ENCODE measurements around the gene OR1B1. TPM values are rescaled to one million over a fixed set of nuclear protein-coding genes. Genes with fewer than 3 reads are reported as not detected.
"Not testable (repeated sequence)": the region's sequence is repeated elsewhere in the genome, so short reads cannot be mapped to it uniquely, and the experiment has no call there.

Gene OR1B1
- total RNA-seq (2014; rRNA removed; shearing (Covaris generic); ENCODE audit: low replicate concordance), result not detected in 2 replicates

DNA sequence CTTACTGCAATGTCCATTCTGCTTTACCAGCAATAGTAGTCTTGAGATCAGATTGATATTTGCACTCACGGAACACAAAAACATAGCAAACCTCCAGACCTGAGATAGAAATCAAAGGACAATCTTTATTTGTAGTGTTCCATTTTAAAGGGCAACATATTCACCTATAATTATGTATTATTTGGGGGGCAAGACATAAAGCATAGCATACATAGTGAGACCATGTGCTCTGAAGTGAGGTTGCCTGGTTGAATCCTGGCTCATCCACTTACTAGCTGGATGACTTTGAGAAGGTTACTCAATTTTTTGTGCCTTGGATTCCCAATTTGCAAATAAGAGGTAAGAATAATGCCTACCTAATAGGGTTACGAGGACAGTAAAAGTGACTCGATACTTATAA lies at the start of gene OR1B1:
TSS of gene OR1B1 (minus strand) at position 101 of the 400 bp plus-strand sequence.
- H3K4me3 ChIP-seq, result no peak within 1 kb of the TSS
- no peaks in the 10 kb centered on the region for H3K36me3 ChIP-seq
- DNase-seq, result no peak
- H3K9me3 ChIP-seq, result no peaks in the 10 kb centered on the region
- peaks cover 3% of the 10 kb centered on the region; the same call in 1 of the 2 replicates for H3K27me3 ChIP-seq

- DNase-seq, result no peak
- Histone ChIP-seq H3K4me3 (no peak overlapping the region), H3K36me3 (no peaks in the 10 kb centered on the region), H3K9me3 (no peaks in the 10 kb centered on the region), H3K27me3 (0 out of 2 replicates have a peak, but pooled peaks cover 2% of the 10 kb centered on the region)
Observed at GRCh38 chr9:122695696-122696095, 38.3 kb upstream of the OR1B1 start.

GRCh38 chr9:122684851-122685250 lies 27.4 kb upstream of the OR1B1 start:
- Histone ChIP-seq H3K27me3 (0 out of 2 replicates have a peak, but pooled peaks cover 4% of the 10 kb centered on the region), H3K9me3 (peaks cover 5% of the 10 kb centered on the region), H3K4me3 (no peak overlapping the region), H3K36me3 (no peaks in the 10 kb centered on the region)
- DNase-seq, result no peak

GRCh38 chr9:122672481-122672880 lies 15.1 kb upstream of the OR1B1 start:
- no peak for DNase-seq
- H3K4me3 ChIP-seq, result no peak overlapping the region
- no peaks in the 10 kb centered on the region for H3K27me3 ChIP-seq
- H3K9me3 ChIP-seq, result no peaks in the 10 kb centered on the region
- no peaks in the 10 kb centered on the region for H3K36me3 ChIP-seq

- H3K4me3 ChIP-seq, result no peak within 1 kb of the TSS
- no peaks in the 10 kb centered on the region for H3K36me3 ChIP-seq
- no peak for DNase-seq
Observed at GRCh38 chr9:122661416-122661815, 4.0 kb upstream of the OR1B1 start, which contains the start of gene OR1L1. Gene OR1L1, plus strand, starts transcription at chr9:122661716. Its CDS starts 0 bp downstream, at chr9:122661716.

GRCh38 chr9:122656378-122656777 lies 1.0 kb downstream of the OR1B1 start:
- no peaks in the 10 kb centered on the region for H3K9me3 ChIP-seq
- no peak for DNase-seq
- no peaks in the 10 kb centered on the region for H3K36me3 ChIP-seq
- no peak overlapping the region for H3K4me3 ChIP-seq
- H3K27me3 ChIP-seq, result no peaks in the 10 kb centered on the region; the same call in 1 of the 2 replicates

More at GRCh38 chr9:122661416-122661815, 4.0 kb upstream of the OR1B1 start, which contains the start of gene OR1L1:
- Histone ChIP-seq H3K9me3 (no peaks in the 10 kb centered on the region), H3K27me3 (peaks cover 5% of the 10 kb centered on the region; the same call in 1 of the 2 replicates)

DNA sequence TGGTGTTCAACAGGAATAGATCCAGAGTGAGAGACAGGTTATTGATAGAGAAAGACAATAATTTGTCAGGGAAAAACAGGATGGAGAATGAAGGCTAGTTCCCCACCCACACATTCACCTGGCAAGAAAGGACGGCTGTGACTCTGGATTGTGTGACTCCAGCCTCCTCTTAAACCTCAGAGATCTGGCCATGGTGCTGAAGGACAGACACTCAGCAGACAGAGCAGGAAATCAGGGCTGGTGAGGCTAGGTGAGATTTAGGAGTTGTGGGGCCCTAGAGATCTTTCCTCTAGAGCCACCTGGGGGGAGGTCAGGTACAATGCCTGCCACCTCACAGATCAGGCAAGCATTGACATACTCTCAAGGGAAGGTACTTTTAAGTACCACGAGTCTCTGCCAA lies 15.2 kb downstream of the OR1B1 start:
- H3K9me3 ChIP-seq, result no peaks in the 10 kb centered on the region
- no peak overlapping the region for H3K4me3 ChIP-seq
- H3K36me3 ChIP-seq, result no peaks in the 10 kb centered on the region
- no peak for DNase-seq
- peaks cover 2% of the 10 kb centered on the region; the same call in 1 of the 2 replicates for H3K27me3 ChIP-seq

DNA sequence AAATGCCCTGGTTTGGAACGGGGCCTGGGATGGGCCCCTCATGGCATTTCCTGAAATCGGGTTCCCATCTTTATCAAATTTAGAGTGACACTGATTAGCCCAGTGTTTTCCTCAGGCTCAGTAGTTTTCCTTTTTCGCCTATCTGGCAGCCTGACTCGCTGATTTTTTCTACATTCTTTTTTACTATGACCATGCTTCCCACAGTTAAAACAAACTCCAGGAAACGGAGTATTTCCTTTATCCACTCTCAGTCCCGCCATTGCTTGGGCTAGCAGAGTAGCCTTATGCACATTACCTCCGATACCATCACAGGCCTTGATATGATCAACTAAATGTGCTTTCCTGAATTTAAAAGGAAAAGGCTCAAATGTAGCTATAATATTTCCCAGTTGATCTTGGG lies 37.4 kb downstream of the OR1B1 start:
- no peaks in the 10 kb centered on the region for H3K36me3 ChIP-seq
- no peaks in the 10 kb centered on the region for H3K9me3 ChIP-seq
- no peaks in the 10 kb centered on the region for H3K27me3 ChIP-seq
- no peak overlapping the region for H3K4me3 ChIP-seq
- DNase-seq, result no peak

GRCh38 chr9:122614362-122614761 lies 43.1 kb downstream of the OR1B1 start, which contains the start of gene OR1Q1:
Gene OR1Q1, plus strand, starts transcription at chr9:122614738. Its CDS starts 0 bp downstream, at chr9:122614738.
- H3K4me3 ChIP-seq, result no peak within 1 kb of the TSS
- H3K9me3 ChIP-seq, result no peaks in the 10 kb centered on the region
- H3K36me3 ChIP-seq, result no peaks in the 10 kb centered on the region
- no peak for DNase-seq
- H3K27me3 ChIP-seq, result no peaks in the 10 kb centered on the region

DNA sequence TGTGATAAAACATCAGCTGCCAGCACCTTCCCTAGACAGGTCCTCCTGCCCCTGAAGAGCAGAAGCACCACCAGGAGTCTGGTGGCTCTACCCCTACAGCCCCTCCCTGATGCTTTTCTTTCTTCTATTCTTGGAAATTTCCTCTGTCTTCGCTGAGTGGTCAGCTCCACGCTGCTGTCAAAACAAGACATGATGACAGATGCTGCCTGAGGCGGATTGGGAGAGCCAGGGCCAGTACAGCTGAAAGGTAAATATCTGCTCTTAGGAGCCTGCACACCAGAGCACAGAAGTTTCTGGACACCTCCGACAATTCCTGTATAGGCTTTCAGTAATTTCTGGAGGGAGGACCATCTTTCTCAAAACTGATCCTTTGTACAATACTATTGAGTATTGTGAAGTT lies 47.6 kb downstream of the OR1B1 start:
- Histone ChIP-seq H3K4me3 (no peak overlapping the region), H3K9me3 (no peaks in the 10 kb centered on the region), H3K36me3 (no peaks in the 10 kb centered on the region), H3K27me3 (no peaks in the 10 kb centered on the region)
- no peak for DNase-seq

- Histone ChIP-seq H3K9me3 (no peaks in the 10 kb centered on the region), H3K36me3 (no peaks in the 10 kb centered on the region), H3K27me3 (peaks cover 2% of the 10 kb centered on the region; the same call in 1 of the 2 replicates), H3K4me3 (no peak overlapping the region)
- no peak for DNase-seq
Observed at GRCh38 chr9:122606587-122606986, 50.8 kb downstream of the OR1B1 start.

DNA sequence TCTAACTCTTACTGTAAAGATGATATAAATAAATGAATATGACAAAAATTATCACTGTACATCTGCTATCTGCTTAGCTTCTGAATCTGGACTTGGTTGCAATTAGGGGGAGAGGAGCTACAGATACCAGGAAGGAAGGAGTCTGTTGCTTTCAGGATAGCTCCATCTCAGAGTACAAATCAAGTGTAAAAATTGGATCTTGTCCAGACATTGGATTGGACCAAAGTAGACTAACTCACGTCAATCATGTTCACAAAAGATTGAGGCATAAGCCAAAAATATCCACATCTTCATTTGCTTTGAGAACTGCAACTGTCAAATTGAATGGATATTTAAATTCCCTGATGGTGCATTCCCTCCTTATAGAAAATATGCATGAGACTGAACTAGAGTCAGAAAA lies 51.7 kb downstream of the OR1B1 start:
- no peaks in the 10 kb centered on the region for H3K36me3 ChIP-seq
- H3K27me3 ChIP-seq, result peaks cover 2% of the 10 kb centered on the region; the same call in 1 of the 2 replicates
- DNase-seq, result no peak
- no peaks in the 10 kb centered on the region for H3K9me3 ChIP-seq
- no peak overlapping the region for H3K4me3 ChIP-seq

DNA sequence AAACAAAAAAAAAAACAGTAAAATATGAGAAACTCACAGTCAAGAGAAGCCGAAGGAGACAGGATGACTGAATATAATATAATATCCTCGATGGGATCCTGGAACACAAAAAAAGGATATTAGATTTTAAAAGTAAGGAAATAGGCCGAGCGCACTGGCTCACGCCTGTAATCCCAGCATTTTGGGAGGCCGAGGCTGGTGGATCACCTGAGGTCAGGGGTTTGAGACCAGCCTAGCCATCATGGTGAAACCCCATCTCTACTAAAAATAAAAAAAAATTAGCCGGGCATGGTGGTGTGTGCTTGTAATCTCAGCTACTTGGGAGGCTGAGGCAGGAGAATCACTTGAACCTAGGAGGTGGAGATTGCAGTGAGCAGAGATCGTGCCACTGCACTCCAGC lies 74.1 kb downstream of the OR1B1 start, which contains the start of gene OR1L8:
TSS of gene OR1L8 (minus strand) at position 101 of the 400 bp plus-strand sequence. CDS start 14,907 bp downstream, outside the sequence.
- H3K4me3 ChIP-seq, DNase-seq, H3K27me3 ChIP-seq, H3K9me3 ChIP-seq, H3K36me3 ChIP-seq: not testable (repeated sequence)

DNA sequence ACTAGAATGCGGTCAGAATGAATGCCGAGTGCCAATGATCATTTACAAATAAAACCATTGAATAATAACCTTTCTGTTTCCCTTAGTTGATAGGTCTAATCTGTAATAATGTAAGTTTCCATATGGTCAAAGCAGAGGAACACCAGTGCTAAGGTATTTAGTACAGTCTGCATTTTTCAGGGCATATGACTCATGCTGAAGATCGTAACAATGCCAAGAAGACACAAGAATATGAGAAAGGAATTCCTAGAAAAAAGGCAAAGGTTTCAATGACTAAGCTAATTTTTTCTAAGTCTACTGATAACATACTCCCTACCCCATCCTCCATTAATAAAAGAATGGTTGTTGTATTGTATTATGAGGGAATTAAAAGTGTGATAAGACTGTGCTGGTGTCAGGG lies 77.1 kb downstream of the OR1B1 start:
- no peak for DNase-seq

GRCh38 chr9:122579874-122580273 lies 77.6 kb downstream of the OR1B1 start:
- H3K36me3 ChIP-seq, result no peaks in the 10 kb centered on the region
- no peak overlapping the region for H3K4me3 ChIP-seq
- no peaks in the 10 kb centered on the region for H3K9me3 ChIP-seq
- no peak for DNase-seq
- H3K27me3 ChIP-seq, result no peaks in the 10 kb centered on the region

More for the DNA sequence above, 77.1 kb downstream of the OR1B1 start:
- no peaks in the 10 kb centered on the region for H3K9me3 ChIP-seq
- no peak overlapping the region for H3K4me3 ChIP-seq
- H3K27me3 ChIP-seq, result no peaks in the 10 kb centered on the region
- no peaks in the 10 kb centered on the region for H3K36me3 ChIP-seq
